Activated CD4-positive, alpha-beta T cell treated with anti-CD3 and anti-CD28 coated beads for 4 hours (primary cell): ENCODE data around the gene DONSON.

Source experiments
- DNase-seq, 2 donors: peaks; one replicate each; pipeline ENCODE4 v3.0.0-alpha.2; 2020

The DONSON gene

DNA sequence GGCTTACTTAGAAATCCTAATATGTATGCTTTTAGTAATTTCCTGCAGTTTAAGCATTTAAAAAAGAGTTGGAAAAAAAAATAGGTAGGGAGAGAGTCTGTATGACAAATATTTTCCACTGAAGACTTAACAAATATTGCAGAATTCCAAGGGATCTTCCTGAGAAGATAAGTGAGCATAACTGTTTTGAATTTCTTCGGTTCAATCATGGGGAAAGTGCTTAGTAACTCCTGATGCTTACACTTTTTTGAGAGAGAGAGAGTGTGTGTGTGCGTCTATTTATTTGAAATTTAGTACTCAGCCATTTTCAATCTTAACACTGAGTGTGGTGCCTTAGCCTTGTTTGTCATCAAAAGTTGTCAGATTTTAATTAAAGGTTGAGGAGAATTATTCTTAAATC lies 27.1 kb downstream of the DONSON start:
- DNase-seq, result no peak

DNA sequence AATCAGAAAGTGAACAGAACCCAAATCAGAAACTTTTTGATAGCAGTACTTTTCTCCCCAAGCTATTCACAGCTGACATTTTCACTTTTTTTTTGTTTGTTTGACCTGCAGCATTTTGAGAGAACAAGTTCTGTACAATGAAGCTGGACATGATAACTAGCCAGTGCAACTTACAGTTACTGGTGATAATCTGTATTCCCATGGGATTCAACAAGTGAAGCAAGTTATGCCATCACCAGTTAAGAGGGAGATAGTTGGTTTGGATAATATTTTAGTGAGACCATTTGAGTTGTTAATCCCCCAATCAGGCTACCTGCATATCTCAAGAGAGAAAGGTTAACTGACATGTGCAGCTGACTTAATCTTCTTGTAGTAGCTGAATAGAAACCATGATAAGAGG lies 27.5 kb downstream of the DONSON start:
- no peak for DNase-seq

DNA sequence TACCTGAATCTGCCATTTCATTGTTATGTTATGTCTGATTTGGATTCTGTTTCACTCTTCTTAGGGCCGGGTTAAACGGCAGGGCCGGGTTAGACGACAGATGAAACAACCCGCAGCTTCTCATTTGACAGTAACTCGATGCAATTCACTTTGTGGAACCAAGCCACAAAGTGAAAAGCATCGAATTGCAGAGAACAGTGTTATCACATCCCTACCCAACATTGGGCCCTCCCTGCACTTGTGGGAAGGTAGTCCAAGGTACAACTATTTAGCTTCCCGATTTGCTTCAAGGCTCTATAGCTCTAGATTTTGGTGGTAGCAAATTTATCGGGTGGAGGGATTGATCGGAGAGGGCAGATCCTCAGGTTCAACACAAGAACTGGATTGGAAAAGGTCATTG lies 28.7 kb downstream of the DONSON start:
- DNase-seq, result no peak

DNA sequence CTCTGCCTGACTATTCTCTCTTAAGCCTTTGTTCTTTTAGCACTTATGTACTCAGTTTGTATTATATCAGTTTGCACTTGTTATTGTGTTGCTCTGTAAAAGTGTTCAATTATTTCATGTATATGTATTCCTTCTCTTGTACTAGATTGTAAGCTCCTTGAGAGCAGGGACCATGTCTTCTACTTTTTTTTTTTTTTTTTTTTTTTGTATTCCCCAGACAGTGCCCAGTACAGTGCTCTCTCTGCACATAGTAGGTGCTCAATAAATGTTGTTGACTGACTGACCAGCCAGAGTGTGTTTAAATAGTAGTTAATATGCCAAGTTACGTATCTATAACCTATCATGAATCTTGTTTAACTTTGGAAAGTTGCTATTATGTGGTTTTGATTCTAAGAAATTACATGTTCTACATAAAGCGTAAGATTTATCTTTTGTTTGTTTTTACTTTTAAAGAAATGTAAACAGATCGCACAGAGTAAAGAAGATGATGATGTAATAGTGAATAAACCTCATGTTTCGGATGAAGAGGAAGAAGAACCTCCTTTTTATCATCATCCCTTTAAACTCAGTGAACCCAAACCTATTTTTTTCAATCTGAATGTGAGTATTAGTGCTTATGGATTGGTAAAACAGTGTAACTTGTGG lies 29.6 kb downstream of the DONSON start:
- no peak for DNase-seq

DNA sequence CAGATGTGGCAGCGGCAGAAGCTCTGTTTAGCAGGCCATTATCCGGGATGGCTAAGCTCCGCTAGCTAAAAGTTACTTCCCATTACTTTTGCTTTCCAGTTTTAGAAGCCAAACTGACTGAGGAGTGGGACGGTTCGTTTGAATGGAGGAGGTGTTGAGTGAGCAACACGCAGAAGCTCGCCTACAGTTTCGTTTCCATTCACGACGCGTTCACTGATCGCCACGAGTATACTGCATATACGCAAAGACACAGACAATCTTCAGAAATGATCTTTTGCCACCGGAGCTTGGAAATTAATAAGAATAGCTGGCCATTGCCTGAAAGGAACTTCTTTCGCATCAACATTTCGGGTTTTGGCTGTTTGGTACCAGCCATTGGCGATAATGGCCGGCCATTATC lies 31.0 kb downstream of the DONSON start:
- no peak for DNase-seq

DNA sequence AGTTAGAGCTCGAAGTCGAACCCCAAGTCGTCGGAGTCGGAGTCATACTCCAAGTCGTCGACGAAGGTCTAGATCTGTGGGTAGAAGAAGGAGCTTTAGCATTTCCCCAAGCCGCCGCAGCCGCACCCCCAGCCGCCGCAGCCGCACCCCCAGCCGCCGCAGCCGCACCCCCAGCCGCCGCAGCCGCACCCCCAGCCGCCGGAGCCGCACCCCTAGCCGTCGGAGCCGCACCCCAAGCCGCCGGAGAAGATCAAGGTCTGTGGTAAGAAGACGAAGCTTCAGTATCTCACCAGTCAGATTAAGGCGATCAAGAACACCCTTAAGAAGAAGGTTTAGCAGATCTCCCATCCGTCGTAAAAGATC lies 33.5 kb downstream of the DONSON start:
- DNase-seq, result no peak

DNA sequence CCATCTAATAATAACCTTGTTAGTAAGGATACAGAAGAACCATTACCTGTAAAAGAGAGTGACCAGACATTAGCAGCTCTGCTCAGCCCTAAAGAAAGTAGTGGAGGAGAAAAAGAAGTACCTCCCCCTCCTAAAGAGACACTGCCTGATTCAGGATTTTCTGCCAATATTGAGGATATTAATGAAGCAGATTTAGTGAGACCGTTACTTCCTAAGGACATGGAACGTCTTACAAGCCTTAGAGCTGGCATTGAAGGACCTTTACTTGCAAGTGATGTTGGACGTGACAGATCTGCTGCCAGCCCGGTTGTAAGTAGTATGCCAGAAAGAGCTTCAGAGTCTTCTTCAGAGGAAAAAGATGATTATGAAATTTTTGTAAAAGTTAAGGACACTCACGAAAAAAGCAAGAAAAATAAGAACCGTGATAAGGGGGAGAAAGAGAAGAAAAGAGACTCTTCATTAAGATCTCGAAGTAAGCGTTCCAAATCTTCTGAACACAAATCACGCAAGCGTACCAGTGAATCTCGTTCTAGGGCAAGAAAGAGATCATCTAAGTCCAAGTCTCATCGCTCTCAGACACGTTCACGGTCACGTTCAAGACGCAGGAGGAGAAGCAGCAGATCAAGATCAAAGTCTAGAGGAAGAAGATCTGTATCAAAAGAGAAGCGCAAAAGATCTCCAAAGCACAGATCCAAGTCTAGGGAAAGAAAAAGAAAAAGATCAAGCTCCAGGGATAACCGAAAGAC lies 34.1 kb downstream of the DONSON start:
- no peak for DNase-seq

DNA sequence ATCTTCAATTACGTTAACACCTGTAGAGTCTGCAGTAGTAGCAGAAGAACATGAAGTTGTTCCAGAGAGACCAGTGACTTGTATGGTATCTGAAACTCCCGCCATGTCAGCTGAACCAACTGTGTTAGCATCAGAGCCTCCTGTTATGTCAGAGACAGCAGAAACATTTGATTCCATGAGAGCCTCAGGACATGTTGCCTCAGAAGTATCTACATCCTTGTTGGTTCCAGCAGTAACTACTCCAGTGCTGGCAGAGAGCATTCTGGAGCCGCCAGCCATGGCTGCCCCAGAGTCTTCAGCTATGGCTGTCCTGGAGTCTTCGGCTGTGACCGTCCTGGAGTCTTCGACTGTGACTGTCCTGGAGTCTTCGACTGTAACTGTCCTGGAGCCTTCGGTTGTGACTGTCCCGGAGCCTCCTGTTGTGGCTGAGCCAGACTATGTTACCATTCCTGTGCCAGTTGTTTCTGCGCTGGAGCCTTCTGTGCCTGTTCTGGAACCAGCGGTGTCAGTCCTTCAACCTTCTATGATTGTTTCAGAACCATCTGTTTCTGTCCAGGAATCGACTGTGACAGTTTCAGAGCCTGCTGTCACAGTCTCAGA lies 35.4 kb downstream of the DONSON start:
- no peak for DNase-seq

DNA sequence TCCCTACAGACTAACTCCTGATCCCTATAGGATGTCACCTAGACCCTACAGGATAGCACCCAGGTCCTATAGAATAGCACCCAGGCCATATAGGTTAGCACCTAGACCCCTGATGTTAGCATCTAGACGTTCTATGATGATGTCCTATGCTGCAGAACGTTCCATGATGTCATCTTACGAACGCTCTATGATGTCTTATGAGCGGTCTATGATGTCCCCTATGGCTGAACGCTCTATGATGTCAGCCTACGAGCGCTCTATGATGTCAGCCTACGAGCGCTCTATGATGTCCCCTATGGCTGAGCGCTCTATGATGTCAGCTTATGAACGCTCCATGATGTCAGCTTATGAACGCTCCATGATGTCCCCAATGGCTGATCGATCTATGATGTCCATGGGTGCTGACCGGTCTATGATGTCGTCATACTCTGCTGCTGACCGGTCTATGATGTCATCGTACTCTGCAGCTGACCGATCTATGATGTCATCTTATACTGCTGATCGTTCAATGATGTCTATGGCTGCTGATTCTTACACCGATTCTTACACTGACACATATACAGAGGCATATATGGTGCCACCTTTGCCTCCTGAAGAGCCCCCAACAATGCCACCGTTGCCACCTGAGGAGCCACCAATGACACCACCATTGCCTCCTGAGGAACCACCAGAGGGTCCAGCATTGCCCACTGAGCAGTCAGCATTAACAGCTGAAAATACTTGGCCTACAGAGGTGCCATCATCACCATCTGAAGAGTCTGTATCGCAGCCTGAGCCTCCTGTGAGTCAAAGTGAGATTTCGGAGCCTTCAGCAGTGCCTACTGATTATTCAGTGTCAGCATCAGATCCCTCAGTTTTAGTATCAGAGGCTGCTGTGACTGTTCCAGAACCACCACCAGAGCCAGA lies 36.1 kb downstream of the DONSON start:
- no peak for DNase-seq

DNA sequence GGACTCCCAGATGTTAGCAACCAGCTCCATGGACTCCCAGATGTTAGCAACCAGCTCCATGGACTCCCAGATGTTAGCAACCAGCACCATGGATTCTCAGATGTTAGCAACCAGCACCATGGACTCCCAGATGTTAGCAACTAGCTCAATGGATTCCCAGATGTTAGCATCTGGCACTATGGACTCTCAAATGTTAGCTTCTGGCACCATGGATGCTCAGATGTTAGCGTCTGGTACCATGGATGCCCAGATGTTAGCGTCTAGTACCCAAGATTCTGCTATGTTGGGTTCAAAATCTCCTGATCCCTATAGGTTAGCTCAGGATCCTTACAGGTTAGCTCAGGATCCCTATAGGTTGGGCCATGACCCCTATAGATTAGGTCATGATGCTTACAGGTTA lies 36.8 kb downstream of the DONSON start:
- DNase-seq, result no peak

DNA sequence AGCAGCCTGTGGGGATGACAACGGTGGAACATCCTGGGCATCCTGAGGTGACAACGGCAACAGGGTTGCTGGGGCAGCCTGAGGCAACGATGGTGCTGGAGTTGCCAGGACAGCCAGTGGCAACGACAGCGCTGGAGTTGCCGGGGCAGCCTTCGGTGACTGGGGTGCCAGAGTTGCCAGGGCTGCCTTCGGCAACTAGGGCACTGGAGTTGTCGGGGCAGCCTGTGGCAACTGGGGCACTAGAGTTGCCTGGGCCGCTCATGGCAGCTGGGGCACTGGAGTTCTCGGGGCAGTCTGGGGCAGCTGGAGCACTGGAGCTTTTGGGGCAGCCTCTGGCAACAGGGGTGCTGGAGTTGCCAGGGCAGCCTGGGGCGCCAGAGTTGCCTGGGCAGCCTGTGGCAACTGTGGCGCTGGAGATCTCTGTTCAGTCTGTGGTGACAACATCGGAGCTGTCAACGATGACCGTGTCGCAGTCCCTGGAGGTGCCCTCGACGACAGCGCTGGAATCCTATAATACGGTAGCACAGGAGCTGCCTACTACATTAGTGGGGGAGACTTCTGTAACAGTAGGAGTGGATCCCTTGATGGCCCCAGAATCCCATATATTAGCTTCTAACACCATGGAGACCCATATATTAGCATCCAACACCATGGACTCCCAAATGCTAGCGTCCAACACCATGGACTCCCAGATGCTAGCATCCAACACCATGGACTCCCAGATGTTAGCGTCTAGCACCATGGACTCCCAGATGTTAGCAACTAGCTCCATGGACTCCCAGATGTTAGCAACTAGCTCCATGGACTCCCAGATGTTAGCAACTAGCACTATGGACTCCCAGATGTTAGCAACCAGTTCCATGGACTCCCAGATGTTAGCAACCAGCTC lies 37.5 kb downstream of the DONSON start:
- DNase-seq, result no peak

DNA sequence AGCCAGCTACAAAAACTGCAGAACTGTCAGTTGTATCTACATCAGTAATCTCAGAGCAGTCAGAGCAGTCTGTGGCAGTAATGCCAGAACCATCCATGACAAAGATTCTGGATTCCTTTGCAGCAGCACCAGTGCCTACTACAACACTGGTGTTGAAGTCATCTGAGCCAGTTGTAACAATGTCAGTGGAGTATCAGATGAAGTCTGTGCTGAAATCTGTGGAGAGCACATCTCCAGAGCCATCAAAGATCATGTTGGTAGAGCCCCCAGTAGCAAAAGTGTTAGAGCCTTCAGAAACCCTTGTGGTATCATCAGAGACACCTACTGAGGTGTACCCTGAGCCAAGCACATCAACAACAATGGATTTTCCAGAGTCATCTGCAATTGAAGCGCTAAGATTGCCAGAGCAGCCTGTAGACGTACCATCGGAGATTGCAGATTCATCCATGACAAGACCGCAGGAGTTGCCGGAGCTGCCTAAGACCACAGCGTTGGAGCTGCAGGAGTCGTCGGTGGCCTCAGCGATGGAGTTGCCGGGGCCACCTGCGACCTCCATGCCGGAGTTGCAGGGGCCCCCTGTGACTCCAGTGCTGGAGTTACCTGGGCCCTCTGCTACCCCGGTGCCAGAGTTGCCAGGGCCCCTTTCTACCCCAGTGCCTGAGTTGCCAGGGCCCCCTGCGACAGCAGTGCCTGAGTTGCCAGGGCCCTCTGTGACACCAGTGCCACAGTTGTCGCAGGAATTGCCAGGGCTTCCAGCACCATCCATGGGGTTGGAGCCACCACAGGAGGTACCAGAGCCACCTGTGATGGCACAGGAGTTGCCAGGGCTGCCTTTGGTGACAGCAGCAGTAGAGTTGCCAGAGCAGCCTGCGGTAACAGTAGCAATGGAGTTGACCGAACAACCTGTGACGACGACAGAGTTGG lies 38.4 kb downstream of the DONSON start:
- no peak for DNase-seq

DNA sequence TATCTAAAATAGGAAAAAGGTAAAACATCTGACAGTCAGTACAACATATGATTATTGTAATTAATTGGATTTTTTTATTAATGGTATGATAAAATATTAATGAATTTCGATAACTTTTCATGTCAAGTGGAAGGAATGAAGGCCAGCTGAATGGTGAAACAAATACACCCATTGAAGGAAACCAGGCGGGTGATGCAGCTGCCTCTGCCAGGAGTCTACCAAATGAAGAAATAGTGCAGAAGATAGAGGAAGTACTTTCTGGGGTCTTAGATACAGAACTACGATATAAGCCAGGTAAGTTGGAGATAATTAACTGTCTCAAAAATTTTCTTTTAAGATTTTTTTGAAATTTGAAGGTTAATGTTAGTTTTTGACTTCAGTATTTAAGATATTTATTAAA lies 42.4 kb downstream of the DONSON start:
- DNase-seq, result no peak

DNA sequence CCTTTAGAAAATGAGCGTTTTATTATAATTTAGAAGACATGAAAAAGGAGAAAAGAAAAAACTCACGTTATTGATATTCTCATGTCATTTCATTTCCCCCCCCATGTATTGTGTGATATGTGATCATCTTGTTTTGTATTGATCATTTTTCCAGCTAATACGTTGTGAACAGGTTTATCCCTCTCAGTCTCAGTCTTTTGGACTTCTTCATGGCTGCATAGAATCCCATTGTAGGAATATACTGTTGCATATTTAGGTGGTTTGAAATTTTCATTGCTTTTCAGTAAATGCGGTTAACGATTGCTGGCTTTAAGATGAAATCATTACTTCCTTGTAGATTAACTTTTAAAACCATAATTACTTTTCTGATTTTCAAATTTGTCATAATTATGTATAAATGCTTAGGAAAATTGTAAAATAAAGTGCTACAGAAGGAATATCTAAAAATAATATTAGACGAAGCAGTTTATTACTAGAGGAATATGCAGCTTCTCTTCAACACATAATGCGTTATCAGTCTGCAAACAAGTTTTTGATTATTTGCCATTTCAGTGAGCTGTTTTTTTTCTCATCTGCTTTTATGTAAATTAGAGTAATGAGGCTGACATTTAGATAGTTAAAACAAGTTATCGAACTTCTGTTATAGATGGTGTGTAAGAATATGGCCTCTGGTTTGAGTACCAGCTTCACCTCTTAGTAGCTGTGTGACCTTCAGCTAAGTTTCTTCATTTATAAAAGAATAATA lies 43.9 kb downstream of the DONSON start:
- DNase-seq, result no peak

DNA sequence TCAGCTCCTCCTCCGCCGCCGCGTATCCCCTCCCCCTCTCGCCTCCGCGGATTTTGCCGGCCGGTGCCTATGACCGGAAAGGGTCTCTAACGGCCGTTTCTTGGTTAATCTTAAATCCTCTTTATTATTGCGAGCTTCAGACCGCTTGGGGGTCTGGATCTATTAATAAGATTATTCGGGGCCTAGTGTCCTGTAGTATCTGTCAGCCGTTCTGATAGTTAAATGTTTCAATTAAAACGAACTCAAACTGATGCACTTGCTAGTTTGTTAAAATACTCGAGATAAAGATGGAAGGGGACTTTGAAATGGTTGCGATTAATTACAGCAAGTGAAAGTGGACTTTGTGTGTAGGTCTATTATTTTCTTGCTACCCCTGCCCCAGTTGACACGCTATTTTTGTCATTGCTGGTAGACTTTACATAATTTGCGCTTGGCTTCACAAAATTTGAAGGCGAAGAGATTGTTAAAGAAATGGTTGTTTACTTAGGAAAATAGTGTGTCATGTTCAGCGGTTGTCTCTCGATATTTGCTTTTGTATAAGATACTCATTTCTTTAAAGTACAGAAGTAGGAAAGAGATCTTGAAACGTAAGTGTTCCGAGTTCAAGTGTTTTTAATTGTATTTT lies 44.9 kb downstream of the DONSON start:
- peak in 1 of 2 donors; percentile 57 for DNase-seq

DNA sequence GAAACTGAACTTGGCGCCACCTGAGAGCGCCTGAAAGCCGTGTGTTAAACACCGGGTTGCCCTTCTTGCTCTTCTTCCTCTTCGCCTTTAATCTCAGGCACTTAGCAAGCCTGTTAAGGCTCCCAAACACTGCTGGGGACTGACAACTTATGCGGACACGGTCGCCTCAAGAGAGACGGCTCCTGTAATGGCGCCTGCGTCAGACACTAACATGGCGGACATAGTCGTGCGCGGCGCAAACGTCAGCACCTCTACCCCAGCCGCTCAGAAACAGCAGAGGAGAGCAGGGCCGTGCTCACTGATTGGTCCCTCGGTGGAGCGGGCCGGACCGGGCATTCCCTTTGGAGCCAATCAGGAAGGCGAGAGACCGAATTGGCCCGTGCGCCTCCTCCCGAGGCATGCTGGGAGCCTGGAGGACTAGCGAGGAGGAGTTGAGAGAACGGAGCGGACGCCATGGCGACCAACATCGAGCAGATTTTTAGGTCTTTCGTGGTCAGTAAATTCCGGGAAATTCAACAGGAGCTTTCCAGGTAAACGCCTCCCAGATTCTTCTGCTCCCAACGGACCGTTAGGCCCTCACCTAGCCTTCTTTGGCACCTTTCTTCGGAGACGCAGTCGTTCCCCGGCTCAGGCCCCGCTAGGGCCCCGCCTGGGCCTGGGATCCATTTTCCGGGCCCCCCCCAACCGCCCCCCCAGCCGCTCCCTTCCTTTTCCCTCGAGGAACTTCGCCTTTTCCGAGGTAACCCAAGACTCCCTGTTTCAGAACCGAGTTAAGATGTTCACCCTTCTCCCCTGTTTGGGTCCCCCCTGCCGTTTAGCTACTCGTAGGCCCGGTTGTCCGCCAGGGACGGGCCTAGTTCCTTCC lies 45.6 kb downstream of the DONSON start, which contains the start of gene SON:
Gene SON, plus strand, starts transcription at position 399 of the 865 bp plus-strand sequence. Its CDS starts 55 bp downstream, at position 454.
- peak; percentile 95 to 97 for DNase-seq

DNA sequence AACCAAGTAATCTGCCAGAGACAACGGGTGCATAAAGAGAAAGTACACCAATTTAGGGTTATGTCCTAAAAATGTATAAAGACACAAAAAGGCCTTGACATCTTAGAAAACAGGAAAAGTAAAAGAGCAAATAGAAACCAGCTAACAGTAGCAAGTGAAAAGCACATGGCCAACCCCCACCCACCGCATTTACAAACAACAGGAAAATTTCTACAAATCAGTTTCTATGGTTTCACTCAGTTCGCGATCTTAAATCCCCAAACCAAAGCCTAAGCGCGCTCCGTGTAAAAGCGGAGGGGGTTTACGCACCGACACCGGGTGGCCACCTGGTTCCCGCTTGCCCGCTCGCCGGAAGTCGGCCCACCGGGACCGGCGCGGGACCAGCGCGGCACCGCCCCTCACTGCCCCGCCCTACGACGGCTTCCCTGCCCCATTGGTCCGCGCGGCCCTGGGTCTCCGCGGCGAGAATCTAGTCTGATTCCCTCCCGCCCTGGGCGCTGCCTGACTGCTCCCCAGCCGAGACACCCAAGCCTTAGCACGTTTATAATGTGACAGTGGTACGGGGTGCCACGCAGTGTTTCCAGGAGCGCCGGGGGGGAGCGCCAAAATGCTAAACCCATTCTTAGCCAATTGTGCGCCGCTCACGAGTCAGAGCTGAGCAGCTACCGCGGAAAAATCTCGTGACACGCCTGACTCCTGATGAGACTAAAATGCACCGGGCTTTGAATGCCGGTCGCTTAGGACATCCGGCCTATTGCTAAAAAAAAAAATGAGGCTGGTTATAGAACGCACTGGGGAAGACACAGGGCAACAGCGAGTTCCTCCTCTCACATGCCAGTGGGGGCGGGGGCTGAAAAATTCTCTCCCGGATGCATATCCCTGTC lies 46.5 kb downstream of the DONSON start, which contains the start of gene GART:
Gene GART, minus strand, starts transcription at position 362 of the 884 bp plus-strand sequence. CDS start 2,802 bp downstream, outside the sequence.
- DNase-seq, result peak; percentile 75 to 82
